Stimulated activated CD8-positive, alpha-beta memory T cell treated with anti-CD3 and anti-CD28 coated beads, Interleukin-7, amount 100 ng/mL, for 24 hours (primary cell): Measurements from ENCODE around the gene GDPD5.

ENCODE experiments used
- DNase-seq: peaks from one replicate; pipeline ENCODE4 v3.0.0-alpha.2; 2020; ENCODE audit warnings: low read depth

The GDPD5 gene

GRCh38 chr11:75536786-75537641, 11.3 kb upstream of the GDPD5 start:
- DNase-seq, result no peak

- DNase-seq, result no peak
Observed at GRCh38 chr11:75535071-75535470, 9.3 kb upstream of the GDPD5 start.

- no peak for DNase-seq
Observed at GRCh38 chr11:75534259-75535069, 8.7 kb upstream of the GDPD5 start.

- no peak for DNase-seq
Observed at GRCh38 chr11:75533896-75534258, 8.1 kb upstream of the GDPD5 start.

GRCh38 chr11:75532200-75533048, 6.7 kb upstream of the GDPD5 start:
- peak; percentile 70 for DNase-seq

GRCh38 chr11:75531325-75531724, 5.6 kb upstream of the GDPD5 start:
- DNase-seq, result no peak

GRCh38 chr11:75530577-75530976, 4.8 kb upstream of the GDPD5 start:
- DNase-seq, result no peak

- no peak for DNase-seq
Observed at GRCh38 chr11:75527938-75528735, 2.4 kb upstream of the GDPD5 start.

GRCh38 chr11:75527130-75527529, 1.4 kb upstream of the GDPD5 start:
- no peak for DNase-seq

- no peak for DNase-seq
Observed at GRCh38 chr11:75526192-75526541, 426 bp upstream of the GDPD5 start.

- no peak for DNase-seq
Observed at GRCh38 chr11:75524665-75525432, 892 bp downstream of the GDPD5 start.

GRCh38 chr11:75523811-75524664, 1.7 kb downstream of the GDPD5 start:
- no peak for DNase-seq

GRCh38 chr11:75523189-75523588, 2.6 kb downstream of the GDPD5 start:
- no peak for DNase-seq

- DNase-seq, result no peak
Observed at GRCh38 chr11:75522286-75523044, 3.3 kb downstream of the GDPD5 start.

- no peak for DNase-seq
Observed at GRCh38 chr11:75520688-75521087, 5.1 kb downstream of the GDPD5 start.

- no peak for DNase-seq
Observed at GRCh38 chr11:75518771-75519653, 6.7 kb downstream of the GDPD5 start.

GRCh38 chr11:75518204-75518549, 7.6 kb downstream of the GDPD5 start:
- no peak for DNase-seq

GRCh38 chr11:75516886-75517285, 8.9 kb downstream of the GDPD5 start:
- DNase-seq, result no peak
